ENCODE measurements around the gene MYO1D. TPM values are rescaled to one million over a fixed set of nuclear protein-coding genes. Genes with fewer than 3 reads are reported as not detected.
A peak's percentile ranks its signal among the peaks of the same experiment; 100 is the strongest.

MYO1D gene
- polyA plus RNA-seq, 4 donors: 62.9 to 80.1 (median 73.6) TPM

DNA sequence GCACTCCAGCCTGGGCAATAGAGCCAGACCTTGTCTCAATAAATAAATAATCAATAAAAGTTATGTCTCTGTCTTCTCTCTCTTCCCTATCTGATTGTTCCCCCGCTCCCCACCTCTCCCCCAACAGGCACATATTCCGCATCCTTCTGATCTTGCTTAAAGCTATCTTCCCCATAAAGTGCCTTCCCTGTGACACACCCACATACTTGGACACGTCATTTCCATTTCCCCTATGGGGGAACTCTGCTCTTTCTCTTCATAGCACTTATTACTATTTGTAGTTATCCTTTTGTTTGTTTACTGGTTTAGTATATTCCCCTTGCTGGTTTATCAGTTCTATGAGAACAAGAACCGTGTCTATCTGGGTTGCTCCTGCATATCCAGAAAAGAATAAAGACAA is 14.9 kb downstream of the MYO1D start:
- Histone ChIP-seq H3K4me3 (ENCODE audit: low read depth in 1 of 3, low read length in 3 of 3) (no peak overlapping the region), H3K4me1 (ENCODE audit: control insufficient read depth in 3 of 3, insufficient read depth in 2 of 3, low read depth in 1 of 3, low read length in 2 of 3) (peaks cover 2 to 8% (median 3%) of the 10 kb centered on the region in 3 donors), H3K36me3 (ENCODE audit: control insufficient read depth in 3 of 3, insufficient read depth in 2 of 3, low read depth in 1 of 3, low read length in 3 of 3) (no peaks in the 10 kb centered on the region), H3K27me3 (ENCODE audit: control insufficient read depth in 3 of 3, insufficient read depth in 3 of 3, low read length in 3 of 3) (no peaks in the 10 kb centered on the region), H3K27ac (ENCODE audit: low read depth in 1 of 3, low read length in 2 of 3) (no peak overlapping the region), H3K9me3 (ENCODE audit: control insufficient read depth in 2 of 2, insufficient read depth in 1 of 2, low read depth in 1 of 2, low read length in 1 of 2) (no peaks in the 10 kb centered on the region)
- DNase-seq (no peak), FAIRE-seq (no peak)
- WGBS, 3 donors: 86 to 90% (median 89%) methylated on average over 4 of the region's 4 CpGs

DNA sequence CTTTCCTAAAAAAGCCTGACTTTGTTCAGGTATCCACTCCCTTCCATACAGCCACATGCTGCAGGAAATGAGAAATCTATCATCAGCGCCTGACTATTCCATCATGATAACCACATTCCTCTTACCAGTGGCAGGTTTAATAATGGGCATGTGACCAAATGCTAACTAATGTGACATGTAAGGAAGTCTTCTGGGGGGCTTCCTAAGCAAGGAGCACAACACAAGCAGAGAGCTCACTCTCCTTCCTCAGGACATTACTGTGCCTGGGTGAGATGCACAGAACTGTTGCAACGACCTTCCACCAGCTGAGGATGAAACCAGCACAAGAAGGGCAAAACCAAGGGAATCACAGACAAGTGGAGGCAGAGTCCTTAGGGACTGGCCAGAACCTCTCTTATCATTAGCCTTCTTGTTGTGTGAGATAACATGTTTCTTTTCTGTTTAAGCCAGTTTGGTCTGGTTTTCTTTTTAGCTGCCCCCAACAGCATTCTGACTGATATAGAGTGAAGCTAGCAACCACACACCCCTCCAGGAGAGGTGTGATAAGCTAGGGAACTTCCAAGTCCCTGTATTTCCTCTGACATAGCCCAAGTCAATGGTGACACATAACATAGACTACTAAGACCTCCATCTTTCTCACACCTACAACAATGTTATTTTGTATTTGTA is 16.9 kb downstream of the MYO1D start:
- FAIRE-seq (no peak), DNase-seq (no peak)
- H3K9me3 ChIP-seq (ENCODE audit: control insufficient read depth in 2 of 2, insufficient read depth in 1 of 2, low read depth in 1 of 2, low read length in 1 of 2): no peaks in the 10 kb centered on the region
- no peak overlapping the region for H3K4me3 ChIP-seq (ENCODE audit: low read depth in 1 of 3, low read length in 3 of 3)
- H3K36me3 ChIP-seq (ENCODE audit: control insufficient read depth in 3 of 3, insufficient read depth in 2 of 3, low read depth in 1 of 3, low read length in 3 of 3): no peaks in the 10 kb centered on the region
- H3K4me1 ChIP-seq (ENCODE audit: control insufficient read depth in 3 of 3, insufficient read depth in 2 of 3, low read depth in 1 of 3, low read length in 2 of 3): peaks cover 2 to 14% (median 11%) of the 10 kb centered on the region in 3 donors
- 52 to 80% (median 74%) methylated on average over 2 of the region's 2 CpGs for WGBS, 3 donors
- H3K27ac ChIP-seq (ENCODE audit: low read depth in 1 of 3, low read length in 2 of 3): no peak overlapping the region
- no peaks in the 10 kb centered on the region for H3K27me3 ChIP-seq (ENCODE audit: control insufficient read depth in 3 of 3, insufficient read depth in 3 of 3, low read length in 3 of 3)

- DNase-seq (no peak), FAIRE-seq (no peak)
- Histone ChIP-seq H3K27me3 (ENCODE audit: control insufficient read depth in 3 of 3, insufficient read depth in 3 of 3, low read length in 3 of 3) (no peaks in the 10 kb centered on the region), H3K4me1 (ENCODE audit: control insufficient read depth in 3 of 3, insufficient read depth in 2 of 3, low read depth in 1 of 3, low read length in 2 of 3) (peaks cover 2 to 20% (median 3%) of the 10 kb centered on the region in 3 donors), H3K27ac (ENCODE audit: low read depth in 1 of 3, low read length in 2 of 3) (peak overlapping the region in 1 of 3 donors; percentile 57), H3K36me3 (ENCODE audit: control insufficient read depth in 3 of 3, insufficient read depth in 2 of 3, low read depth in 1 of 3, low read length in 3 of 3) (no peaks in the 10 kb centered on the region), H3K9me3 (ENCODE audit: control insufficient read depth in 2 of 2, insufficient read depth in 1 of 2, low read depth in 1 of 2, low read length in 1 of 2) (no peaks in the 10 kb centered on the region), H3K4me3 (ENCODE audit: low read depth in 1 of 3, low read length in 3 of 3) (no peak overlapping the region)
- 84 to 97% (median 96%) methylated on average over 3 of the region's 3 CpGs for WGBS, 3 donors
Observed at GRCh38 chr17:32855620-32856019, 21.3 kb downstream of the MYO1D start.

- Histone ChIP-seq H3K27me3 (ENCODE audit: control insufficient read depth in 3 of 3, insufficient read depth in 3 of 3, low read length in 3 of 3) (no peaks in the 10 kb centered on the region), H3K4me3 (ENCODE audit: low read depth in 1 of 3, low read length in 3 of 3) (peak overlapping the region in 1 of 3 donors; percentile 26), H3K27ac (ENCODE audit: low read depth in 1 of 3, low read length in 2 of 3) (peak overlapping the region; percentile 57 to 83 (median 78)), H3K36me3 (ENCODE audit: control insufficient read depth in 3 of 3, insufficient read depth in 2 of 3, low read depth in 1 of 3, low read length in 3 of 3) (no peaks in the 10 kb centered on the region), H3K4me1 (ENCODE audit: control insufficient read depth in 3 of 3, insufficient read depth in 2 of 3, low read depth in 1 of 3, low read length in 2 of 3) (peaks cover 2 to 20% (median 3%) of the 10 kb centered on the region in 3 donors), H3K9me3 (ENCODE audit: control insufficient read depth in 2 of 2, insufficient read depth in 1 of 2, low read depth in 1 of 2, low read length in 1 of 2) (no peaks in the 10 kb centered on the region)
- FAIRE-seq: no peak
- WGBS, 3 donors: 21 to 59% (median 50%) methylated on average over 5 of the region's 5 CpGs
- peak; percentile 89 for DNase-seq
Observed at GRCh38 chr17:32854832-32855389, 22.0 kb downstream of the MYO1D start.

GRCh38 chr17:32854207-32854606 is 22.7 kb downstream of the MYO1D start:
- FAIRE-seq: no peak
- peak overlapping the region in 2 of 3 donors; percentile 14 to 57 for H3K27ac ChIP-seq (ENCODE audit: low read depth in 1 of 3, low read length in 2 of 3)
- peak; percentile 50 to 52 for DNase-seq
- no peaks in the 10 kb centered on the region for H3K36me3 ChIP-seq (ENCODE audit: control insufficient read depth in 3 of 3, insufficient read depth in 2 of 3, low read depth in 1 of 3, low read length in 3 of 3)
- no peak overlapping the region for H3K4me3 ChIP-seq (ENCODE audit: low read depth in 1 of 3, low read length in 3 of 3)
- no peaks in the 10 kb centered on the region for H3K9me3 ChIP-seq (ENCODE audit: control insufficient read depth in 2 of 2, insufficient read depth in 1 of 2, low read depth in 1 of 2, low read length in 1 of 2)
- 20 to 59% (median 49%) methylated on average over 1 of the region's 1 CpG for WGBS, 3 donors
- no peaks in the 10 kb centered on the region for H3K27me3 ChIP-seq (ENCODE audit: control insufficient read depth in 3 of 3, insufficient read depth in 3 of 3, low read length in 3 of 3)
- peaks cover 0 to 20% (median 3%) of the 10 kb centered on the region in 3 donors for H3K4me1 ChIP-seq (ENCODE audit: control insufficient read depth in 3 of 3, insufficient read depth in 2 of 3, low read depth in 1 of 3, low read length in 2 of 3)

DNA sequence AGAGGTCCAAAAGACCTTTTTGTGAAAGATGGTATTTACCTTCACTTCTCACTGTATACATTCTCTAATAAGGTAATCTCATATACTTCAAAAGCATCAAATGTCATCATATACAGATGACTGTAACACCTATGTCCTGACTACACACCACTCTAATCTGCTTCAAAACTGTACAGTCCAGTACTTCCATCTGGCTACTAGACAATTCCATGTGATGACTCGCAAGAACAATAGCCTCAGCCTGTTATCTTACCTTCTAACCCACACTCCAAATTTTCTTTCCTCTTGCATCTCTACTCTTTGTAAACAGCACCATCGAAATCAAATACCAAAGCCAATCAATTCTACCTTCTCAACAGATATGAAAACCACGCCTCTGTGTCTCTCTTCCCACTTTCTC is 24.1 kb downstream of the MYO1D start:
- H3K4me1 ChIP-seq (ENCODE audit: control insufficient read depth in 3 of 3, insufficient read depth in 2 of 3, low read depth in 1 of 3, low read length in 2 of 3): peaks cover 0 to 20% (median 3%) of the 10 kb centered on the region in 3 donors
- H3K27me3 ChIP-seq (ENCODE audit: control insufficient read depth in 3 of 3, insufficient read depth in 3 of 3, low read length in 3 of 3): no peaks in the 10 kb centered on the region
- H3K9me3 ChIP-seq (ENCODE audit: control insufficient read depth in 2 of 2, insufficient read depth in 1 of 2, low read depth in 1 of 2, low read length in 1 of 2): no peaks in the 10 kb centered on the region
- no peak for DNase-seq
- H3K4me3 ChIP-seq (ENCODE audit: low read depth in 1 of 3, low read length in 3 of 3): no peak overlapping the region
- no peak overlapping the region for H3K27ac ChIP-seq (ENCODE audit: low read depth in 1 of 3, low read length in 2 of 3)
- no peaks in the 10 kb centered on the region for H3K36me3 ChIP-seq (ENCODE audit: control insufficient read depth in 3 of 3, insufficient read depth in 2 of 3, low read depth in 1 of 3, low read length in 3 of 3)
- no peak for FAIRE-seq
- 63 to 79% (median 74%) methylated on average over 3 of the region's 3 CpGs for WGBS, 3 donors

DNA sequence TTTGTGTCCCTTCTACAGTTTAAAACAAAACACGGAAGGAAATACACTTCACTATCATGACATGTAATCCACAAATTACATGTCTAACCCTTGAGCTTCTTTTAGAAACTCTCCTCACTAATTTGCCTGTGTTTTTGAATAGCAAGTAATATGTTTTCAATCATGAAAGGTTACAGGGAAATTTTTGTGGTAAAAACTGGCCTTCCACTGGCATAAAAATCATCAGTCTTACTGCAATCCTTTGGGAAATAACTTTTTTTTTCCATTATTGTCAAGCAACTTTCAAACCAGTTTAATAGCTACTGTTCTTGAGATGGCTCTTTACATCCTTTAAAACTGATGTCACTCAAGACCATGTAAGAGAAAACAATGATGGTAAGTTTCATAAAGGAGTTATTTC is 27.0 kb downstream of the MYO1D start:
- H3K36me3 ChIP-seq (ENCODE audit: control insufficient read depth in 3 of 3, insufficient read depth in 2 of 3, low read depth in 1 of 3, low read length in 3 of 3): no peaks in the 10 kb centered on the region
- WGBS, 3 donors: 87 to 94% (median 93%) methylated on average over 1 of the region's 1 CpG
- DNase-seq (no peak), FAIRE-seq (no peak)
- H3K27ac ChIP-seq (ENCODE audit: low read depth in 1 of 3, low read length in 2 of 3): no peak overlapping the region
- no peaks in the 10 kb centered on the region for H3K27me3 ChIP-seq (ENCODE audit: control insufficient read depth in 3 of 3, insufficient read depth in 3 of 3, low read length in 3 of 3)
- no peaks in the 10 kb centered on the region for H3K9me3 ChIP-seq (ENCODE audit: control insufficient read depth in 2 of 2, insufficient read depth in 1 of 2, low read depth in 1 of 2, low read length in 1 of 2)
- H3K4me3 ChIP-seq (ENCODE audit: low read depth in 1 of 3, low read length in 3 of 3): no peak overlapping the region
- peaks cover 0 to 7% (median 0%) of the 10 kb centered on the region in 3 donors for H3K4me1 ChIP-seq (ENCODE audit: control insufficient read depth in 3 of 3, insufficient read depth in 2 of 3, low read depth in 1 of 3, low read length in 2 of 3)

GRCh38 chr17:32847977-32848376 is 28.9 kb downstream of the MYO1D start:
- no peaks in the 10 kb centered on the region for H3K27me3 ChIP-seq (ENCODE audit: control insufficient read depth in 3 of 3, insufficient read depth in 3 of 3, low read length in 3 of 3)
- H3K4me1 ChIP-seq (ENCODE audit: control insufficient read depth in 3 of 3, insufficient read depth in 2 of 3, low read depth in 1 of 3, low read length in 2 of 3): no peaks in the 10 kb centered on the region
- H3K9me3 ChIP-seq (ENCODE audit: control insufficient read depth in 2 of 2, insufficient read depth in 1 of 2, low read depth in 1 of 2, low read length in 1 of 2): no peaks in the 10 kb centered on the region
- no peak overlapping the region for H3K27ac ChIP-seq (ENCODE audit: low read depth in 1 of 3, low read length in 2 of 3)
- no peak for DNase-seq
- 9 to 40% (median 23%) methylated on average over 2 of the region's 2 CpGs for WGBS, 3 donors
- H3K4me3 ChIP-seq (ENCODE audit: low read depth in 1 of 3, low read length in 3 of 3): no peak overlapping the region
- no peaks in the 10 kb centered on the region for H3K36me3 ChIP-seq (ENCODE audit: control insufficient read depth in 3 of 3, insufficient read depth in 2 of 3, low read depth in 1 of 3, low read length in 3 of 3)
- no peak for FAIRE-seq

All from small intestine (tissue), 7 donors.